Stimulated activated effector memory CD8-positive, alpha-beta T cell treated with anti-CD3 and anti-CD28 coated beads, Interleukin-12 subunit alpha, Interleukin-12 subunit beta, amount 100 ng/mL, for 72 hours (primary cell): ENCODE measurements around the gene PES1.

Experiments
- ATAC-seq: fragments of 150-1000 bp; cut with Tn5 transposase; 2 replicates; pipeline ENCODE4 v1.10.0; 2021
- DNase-seq, 2 donors: peaks; one replicate each; pipeline ENCODE4 v3.0.0; 2021 to 2022; ENCODE audit warnings: low spot score in 2 of 2
- H3K27ac Mint-ChIP-seq: one replicate; pipeline ENCODE4 v1.8.0; 2022; ENCODE audit warnings: mild to moderate bottlenecking, mixed read lengths
- H3K36me3 Mint-ChIP-seq: one replicate; pipeline ENCODE4 v1.8.0; 2022; ENCODE audit warnings: mild to moderate bottlenecking, mixed read lengths
- H3K4me1 Mint-ChIP-seq: one replicate; pipeline ENCODE4 v1.8.0; 2022; ENCODE audit warnings: mixed read lengths
- H3K4me3 Mint-ChIP-seq: one replicate; pipeline ENCODE4 v1.8.0; 2022; ENCODE audit warnings: mild to moderate bottlenecking, mixed read lengths
- H3K9me3 Mint-ChIP-seq: one replicate; pipeline ENCODE4 v1.8.0; 2022; ENCODE audit warnings: mixed read lengths

The PES1 gene

DNA sequence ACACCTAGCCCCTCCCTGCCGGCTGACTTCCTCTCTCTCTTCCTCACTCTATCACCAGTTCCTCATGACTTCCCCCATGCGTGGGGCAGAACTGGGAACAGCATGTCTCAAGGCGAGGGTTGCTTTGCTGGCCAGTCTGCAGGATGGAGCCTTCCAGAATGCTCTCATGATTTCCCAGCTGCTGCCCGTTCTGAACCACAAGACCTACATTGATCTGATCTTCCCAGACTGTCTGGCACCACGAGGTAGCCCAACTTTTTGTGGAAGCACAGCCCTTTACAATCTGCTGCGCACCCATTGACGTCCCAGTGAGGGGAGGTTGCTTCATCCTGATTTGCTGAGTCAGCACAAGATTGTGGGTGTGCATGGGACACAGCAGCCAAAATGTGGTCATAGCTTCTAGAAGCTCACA is 23.8 kb upstream of the PES1 start:
- DNase-seq: no peak
- Mint-ChIP-seq H3K4me3 (no peak overlapping the region), H3K27ac (no peak overlapping the region), H3K4me1 (no peaks in the 10 kb centered on the region), H3K36me3 (no peaks in the 10 kb centered on the region), H3K9me3 (no peaks in the 10 kb centered on the region)
- no peak for ATAC-seq

DNA sequence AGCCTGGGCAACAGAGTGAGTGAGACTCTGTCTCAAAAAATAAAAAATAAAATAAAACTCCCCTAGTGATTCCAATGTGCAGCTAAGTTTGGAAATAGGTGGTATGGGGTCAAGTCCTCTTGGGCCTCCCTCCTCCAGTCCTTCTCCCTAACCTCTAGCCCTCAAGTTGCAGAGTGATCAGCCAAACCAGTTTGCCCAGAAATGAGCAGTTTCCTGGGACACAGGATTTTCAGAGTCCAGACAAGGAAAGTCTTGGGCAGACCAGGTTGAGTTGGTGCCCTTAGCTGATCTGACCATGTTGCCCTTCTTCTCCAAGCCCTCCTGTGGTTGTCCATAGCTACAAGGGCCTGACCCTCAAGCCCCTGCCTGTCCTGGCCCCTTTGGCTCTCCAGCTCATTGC is 23.2 kb upstream of the PES1 start:
- Mint-ChIP-seq H3K27ac (no peak overlapping the region), H3K4me1 (no peaks in the 10 kb centered on the region), H3K9me3 (no peaks in the 10 kb centered on the region), H3K4me3 (no peak overlapping the region), H3K36me3 (no peaks in the 10 kb centered on the region)
- ATAC-seq: no peak
- DNase-seq: no peak

DNA sequence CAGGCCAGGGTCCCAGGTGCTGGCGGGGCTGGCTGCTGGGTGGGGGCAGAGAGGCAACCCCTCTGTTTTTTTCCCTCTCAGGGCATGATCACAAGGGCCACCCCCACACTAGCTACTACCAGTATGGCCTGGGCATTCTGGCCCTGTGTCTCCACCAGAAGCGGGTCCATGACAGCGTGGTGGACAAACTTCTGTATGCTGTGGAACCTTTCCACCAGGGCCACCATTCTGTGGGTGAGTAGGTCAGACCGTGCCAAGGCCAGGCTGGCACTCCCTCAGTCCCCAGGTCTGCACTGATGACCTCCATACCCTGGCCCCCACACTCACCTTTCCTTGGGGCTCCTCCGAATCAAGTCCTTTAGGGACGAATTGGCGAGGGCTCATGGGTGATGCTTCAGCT is 22.6 kb upstream of the PES1 start:
- DNase-seq: no peak
- peak; percentile 19 for ATAC-seq
- H3K27ac Mint-ChIP-seq: no peak overlapping the region
- H3K36me3 Mint-ChIP-seq: peaks cover under 1% of the 10 kb centered on the region
- no peaks in the 10 kb centered on the region for H3K9me3 Mint-ChIP-seq
- H3K4me3 Mint-ChIP-seq: no peak overlapping the region
- peaks cover 5% of the 10 kb centered on the region for H3K4me1 Mint-ChIP-seq

DNA sequence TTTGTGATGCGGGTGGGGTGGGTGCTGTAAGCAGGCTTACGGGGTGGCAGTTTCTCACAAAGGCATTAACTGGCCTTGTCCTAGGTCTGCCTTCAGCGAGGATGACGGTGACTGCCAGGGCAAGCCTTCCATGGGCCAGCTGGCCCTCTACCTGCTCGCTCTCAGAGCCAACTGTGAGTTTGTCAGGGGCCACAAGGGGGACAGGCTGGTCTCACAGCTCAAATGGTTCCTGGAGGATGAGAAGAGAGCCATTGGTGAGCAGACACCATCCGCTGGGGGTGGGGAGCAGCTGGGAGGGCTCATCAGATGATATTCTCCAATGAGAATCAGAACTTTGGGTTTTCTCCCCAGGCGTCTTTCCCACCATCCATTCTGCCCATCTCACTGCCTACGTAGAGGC is 21.1 kb upstream of the PES1 start:
- H3K36me3 Mint-ChIP-seq: peaks cover 5% of the 10 kb centered on the region
- no peak for ATAC-seq
- no peak overlapping the region for H3K27ac Mint-ChIP-seq
- H3K4me1 Mint-ChIP-seq: peaks cover 10% of the 10 kb centered on the region
- no peak for DNase-seq
- H3K4me3 Mint-ChIP-seq: no peak overlapping the region
- no peaks in the 10 kb centered on the region for H3K9me3 Mint-ChIP-seq

DNA sequence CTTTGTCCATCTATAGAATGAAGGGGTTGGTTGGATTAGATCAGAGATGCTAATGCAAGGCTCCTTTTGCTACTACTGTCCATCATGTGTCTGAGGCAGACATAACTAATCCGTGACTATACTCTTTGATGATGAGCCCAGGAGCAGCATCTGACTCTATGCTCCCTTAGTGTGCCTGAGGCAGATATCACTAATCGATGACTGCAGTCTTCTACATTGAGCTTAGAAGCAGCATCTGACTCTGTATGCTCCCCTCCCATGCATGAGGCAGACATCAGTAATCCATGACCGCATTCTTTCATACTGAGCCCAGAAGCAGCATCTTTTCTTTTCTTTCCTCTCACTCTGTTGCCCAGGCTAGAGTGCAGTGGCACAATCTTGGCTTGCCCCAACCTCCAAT is 19.5 kb upstream of the PES1 start:
- no peak overlapping the region for H3K4me3 Mint-ChIP-seq
- H3K4me1 Mint-ChIP-seq: peaks cover 22% of the 10 kb centered on the region
- no peak for DNase-seq
- no peak overlapping the region for H3K27ac Mint-ChIP-seq
- H3K9me3 Mint-ChIP-seq: no peaks in the 10 kb centered on the region
- peaks cover 11% of the 10 kb centered on the region for H3K36me3 Mint-ChIP-seq
- ATAC-seq: no peak

DNA sequence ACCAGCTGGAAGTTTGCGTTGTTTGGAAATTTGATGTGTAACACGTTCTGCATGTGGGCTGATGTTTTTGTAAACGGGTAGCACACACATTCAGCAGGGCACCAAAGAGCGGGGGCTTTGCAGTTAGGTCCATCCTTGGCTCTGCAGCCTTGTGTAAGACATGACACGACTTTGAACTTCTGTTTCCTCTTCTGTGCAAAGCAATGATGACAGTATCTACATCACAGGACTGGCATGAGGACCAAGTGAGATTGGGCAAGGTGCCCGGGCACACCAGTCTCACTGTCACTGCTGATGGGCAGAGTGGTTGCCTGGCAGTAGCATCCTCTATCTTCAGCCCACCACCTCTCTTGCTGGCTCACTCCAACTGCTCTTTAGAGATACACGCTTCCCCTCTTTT is 18.6 kb upstream of the PES1 start:
- H3K36me3 Mint-ChIP-seq: peaks cover 11% of the 10 kb centered on the region
- no peak for DNase-seq
- no peak overlapping the region for H3K4me3 Mint-ChIP-seq
- no peak for ATAC-seq
- H3K9me3 Mint-ChIP-seq: no peaks in the 10 kb centered on the region
- H3K4me1 Mint-ChIP-seq: peaks cover 26% of the 10 kb centered on the region
- H3K27ac Mint-ChIP-seq: no peak overlapping the region

DNA sequence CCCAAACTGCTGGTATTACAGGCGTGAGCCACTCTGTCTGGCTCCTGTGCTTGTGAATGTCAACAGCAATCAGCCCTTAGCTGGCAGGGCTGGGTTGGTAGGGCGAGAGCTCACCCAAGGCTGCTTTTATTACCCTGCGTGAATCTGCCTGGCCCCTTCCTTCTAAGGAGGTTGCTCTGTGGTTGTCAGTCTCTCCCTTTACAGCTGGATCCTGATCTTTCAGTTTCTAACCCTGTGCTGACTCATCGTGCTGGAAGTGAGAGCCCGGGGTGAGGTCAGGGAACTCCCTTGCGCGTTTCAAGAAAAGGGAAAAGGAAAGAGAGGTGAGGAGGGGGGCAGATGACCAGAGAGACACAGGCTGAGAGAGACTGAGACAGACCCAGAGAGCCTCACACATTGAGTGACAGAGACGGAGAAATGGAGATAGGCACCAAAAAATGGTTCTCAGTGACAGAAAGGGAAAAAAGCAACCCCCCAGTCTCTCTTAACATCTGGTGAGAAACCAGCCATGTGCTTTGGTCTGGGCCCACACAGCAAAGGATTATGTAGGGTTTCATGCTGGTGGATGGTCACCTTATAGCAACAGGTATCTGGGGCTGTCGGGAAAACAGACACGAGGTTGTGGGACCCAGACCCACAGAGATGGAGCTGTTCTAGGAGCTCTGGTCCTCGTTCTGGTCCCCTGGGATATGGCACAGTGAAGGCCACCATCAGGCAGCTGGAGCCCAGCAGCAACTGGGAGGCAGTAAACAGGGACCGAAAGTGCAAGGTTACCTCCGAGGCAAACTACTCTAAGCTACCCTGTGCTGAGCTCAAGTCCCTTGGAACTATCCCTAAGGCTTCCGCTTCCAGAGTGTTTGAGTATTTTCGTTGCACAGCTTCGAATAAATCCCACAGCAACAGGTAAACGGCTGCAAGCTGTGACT is 17.8 kb upstream of the PES1 start:
- H3K9me3 Mint-ChIP-seq: no peaks in the 10 kb centered on the region
- DNase-seq: peak in 1 of 2 donors; percentile 61
- H3K36me3 Mint-ChIP-seq: peaks cover 11% of the 10 kb centered on the region
- H3K4me3 Mint-ChIP-seq: peak overlapping the region; percentile 30
- ATAC-seq: peak; percentile 64
- peak overlapping the region; percentile 78 for H3K27ac Mint-ChIP-seq
- peaks cover 27% of the 10 kb centered on the region for H3K4me1 Mint-ChIP-seq

DNA sequence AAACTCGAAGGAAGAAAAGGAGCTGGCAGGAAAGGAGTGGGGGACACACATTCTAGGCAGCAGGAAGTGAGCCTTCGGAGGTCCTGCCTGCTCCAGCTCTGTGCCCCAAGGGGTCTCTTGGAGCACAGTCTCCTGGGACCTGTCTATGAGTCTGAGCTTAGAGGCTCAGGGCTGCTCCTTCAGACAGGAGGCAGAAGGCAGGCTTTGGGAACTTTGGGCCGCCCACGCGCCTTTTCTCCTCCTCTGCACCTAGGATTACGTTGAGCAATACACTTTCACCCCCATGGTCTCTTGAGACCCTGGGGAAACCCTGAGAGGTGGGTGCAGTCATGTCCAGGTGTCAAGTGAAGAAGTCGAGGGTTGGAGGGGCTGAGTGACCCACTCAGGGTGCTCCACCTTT is 16.2 kb upstream of the PES1 start:
- peaks cover 27% of the 10 kb centered on the region for H3K4me1 Mint-ChIP-seq
- H3K9me3 Mint-ChIP-seq: no peaks in the 10 kb centered on the region
- DNase-seq (no peak), ATAC-seq (no peak)
- H3K36me3 Mint-ChIP-seq: peaks cover 11% of the 10 kb centered on the region
- H3K27ac Mint-ChIP-seq: no peak overlapping the region
- no peak overlapping the region for H3K4me3 Mint-ChIP-seq

DNA sequence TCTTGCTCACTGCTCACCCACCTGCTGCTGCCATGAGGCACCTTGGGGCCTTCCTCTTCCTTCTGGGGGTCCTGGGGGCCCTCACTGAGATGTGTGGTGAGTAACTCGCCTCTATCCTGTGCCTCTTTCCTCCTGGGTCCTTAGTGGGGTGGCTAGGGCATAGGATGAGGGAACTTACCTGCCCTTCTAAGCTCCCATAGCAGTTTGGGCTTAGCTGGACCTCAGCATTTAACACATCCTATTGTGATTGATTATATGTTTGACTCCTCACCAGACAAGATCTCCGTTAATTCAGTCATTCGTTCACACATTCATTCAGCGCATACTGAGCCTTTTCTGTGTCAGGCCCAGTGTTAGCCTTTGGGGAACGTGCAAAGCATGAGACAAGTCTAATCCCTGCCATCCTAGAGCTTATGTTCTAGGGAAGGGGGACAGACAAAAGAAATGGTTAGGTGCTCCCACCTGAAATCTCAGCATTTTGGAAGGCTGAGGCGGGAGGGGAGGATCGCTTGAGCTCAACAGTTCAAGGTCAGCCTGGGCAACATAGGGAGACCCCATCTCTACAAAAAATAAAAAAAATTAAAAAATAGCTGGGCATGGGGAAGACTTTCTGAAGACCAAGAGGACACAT is 15.7 kb upstream of the PES1 start:
- Mint-ChIP-seq H3K4me1 (peaks cover 27% of the 10 kb centered on the region), H3K27ac (peak overlapping the region; percentile 81), H3K36me3 (peaks cover 11% of the 10 kb centered on the region)

DNA sequence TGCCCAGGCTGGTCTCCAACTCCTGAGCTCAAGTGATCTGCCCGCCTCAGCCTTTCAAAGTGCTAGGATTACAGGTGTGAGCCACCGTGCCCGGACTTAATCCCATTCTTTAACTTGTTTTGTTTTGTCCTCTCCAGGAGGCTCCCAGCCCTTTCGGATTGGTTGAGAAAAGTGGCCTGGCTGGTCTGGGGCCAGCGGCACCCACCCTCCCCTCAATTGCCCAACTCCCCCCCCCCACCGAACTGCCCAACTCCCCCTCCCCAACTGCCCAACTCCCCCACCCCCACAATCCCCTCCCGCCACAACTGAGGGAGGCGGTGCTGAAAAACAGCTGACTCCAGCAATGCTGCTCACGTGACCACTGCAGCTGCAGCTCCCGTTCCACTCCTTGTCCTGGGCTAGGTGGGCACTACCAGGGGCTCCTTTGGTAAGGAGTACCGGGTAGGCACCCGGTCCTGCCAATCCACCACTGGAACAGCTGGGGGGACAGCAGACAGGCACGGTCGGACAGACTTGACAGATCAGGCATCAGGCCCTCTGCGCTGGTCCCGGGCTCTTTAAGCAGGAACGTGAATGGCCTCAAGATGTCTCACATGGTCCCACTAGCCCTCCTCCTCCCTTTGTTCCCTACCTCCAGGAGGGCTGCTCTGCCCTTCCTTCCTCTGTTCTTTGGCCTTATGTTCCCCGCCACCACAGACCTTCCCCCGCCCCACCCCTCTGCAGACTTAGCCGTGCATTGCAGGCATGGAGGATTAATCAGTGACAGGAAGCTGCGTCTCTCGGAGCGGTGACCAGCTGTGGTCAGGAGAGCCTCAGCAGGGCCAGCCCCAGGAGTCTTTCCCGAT is 15.0 kb upstream of the PES1 start, which contains the start of gene TCN2:
Gene TCN2 (plus strand): TSS at position 720 of the 845 bp plus-strand sequence. CDS start 158 bp downstream, outside the sequence.
- DNase-seq: peak; percentile 17 to 55
- Mint-ChIP-seq H3K4me3 (peak within 1 kb of the TSS; percentile 76), H3K36me3 (peaks cover 11% of the 10 kb centered on the region), H3K9me3 (no peaks in the 10 kb centered on the region), H3K4me1 (peaks cover 27% of the 10 kb centered on the region), H3K27ac (peak within 1 kb of the TSS; percentile 81)
- ATAC-seq: peak; percentile 83

More for the DNA sequence above, 15.7 kb upstream of the PES1 start:
- DNase-seq: no peak
- no peaks in the 10 kb centered on the region for H3K9me3 Mint-ChIP-seq
- no peak for ATAC-seq
- peak overlapping the region; percentile 76 for H3K4me3 Mint-ChIP-seq

DNA sequence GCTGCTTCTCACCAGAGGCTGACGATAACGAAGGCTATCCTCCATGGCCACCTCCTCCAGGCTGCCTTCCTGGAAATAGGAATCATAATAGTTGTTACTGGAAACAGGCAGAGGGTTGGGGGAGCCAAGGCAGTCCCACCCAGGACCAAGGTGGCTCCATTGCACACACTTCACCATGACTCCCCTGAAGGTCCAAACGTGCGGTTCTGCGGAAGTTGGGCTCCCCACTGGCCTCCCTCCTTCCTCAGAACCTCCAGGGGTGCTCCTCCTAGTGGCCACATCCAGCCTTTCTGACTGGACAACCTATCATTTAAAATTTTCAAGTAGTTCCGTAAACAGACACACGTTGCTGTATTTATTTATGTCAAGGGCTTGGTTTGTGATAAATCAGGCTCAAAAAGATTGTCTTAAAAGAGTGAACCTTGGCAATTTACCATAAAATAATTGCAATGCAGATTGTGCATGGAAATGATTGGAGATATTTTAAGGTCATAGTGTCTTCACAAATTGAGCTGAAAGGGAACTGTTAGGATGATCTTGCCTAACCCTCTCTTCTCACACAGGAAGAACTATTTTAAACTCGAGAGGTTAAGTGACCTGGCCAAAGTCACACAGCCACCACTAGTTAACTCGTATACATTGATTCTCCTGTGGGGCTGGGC is 13.9 kb upstream of the PES1 start:
- peak overlapping the region; percentile 76 for H3K4me3 Mint-ChIP-seq
- ATAC-seq (peak; percentile 51), DNase-seq (peak in 1 of 2 donors; percentile 61)
- H3K27ac Mint-ChIP-seq: no peak overlapping the region
- peaks cover 11% of the 10 kb centered on the region for H3K36me3 Mint-ChIP-seq
- H3K4me1 Mint-ChIP-seq: peaks cover 27% of the 10 kb centered on the region
- no peaks in the 10 kb centered on the region for H3K9me3 Mint-ChIP-seq

DNA sequence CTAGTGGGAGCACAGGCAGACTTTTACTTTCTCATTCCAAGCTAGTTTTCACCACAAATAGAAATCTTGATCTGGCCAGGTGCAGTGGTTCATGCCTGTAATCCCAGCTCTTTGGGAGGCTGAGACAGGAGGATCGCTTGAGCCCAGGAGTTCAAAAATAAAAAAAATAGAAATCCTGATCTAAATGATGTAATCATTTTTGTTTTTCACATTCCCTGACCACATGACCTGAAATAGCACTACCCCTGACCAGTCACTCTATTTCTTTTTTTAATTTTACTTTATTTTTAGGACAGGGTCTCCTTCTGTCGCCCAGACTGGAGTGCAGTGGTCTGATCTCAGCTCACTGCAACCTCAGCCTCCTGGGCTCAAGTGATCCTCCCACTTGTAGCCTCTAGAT is 13.0 kb upstream of the PES1 start:
- Mint-ChIP-seq H3K36me3 (peaks cover 11% of the 10 kb centered on the region), H3K9me3 (no peaks in the 10 kb centered on the region), H3K4me1 (peaks cover 27% of the 10 kb centered on the region), H3K27ac (no peak overlapping the region), H3K4me3 (no peak overlapping the region)
- DNase-seq (no peak), ATAC-seq (no peak)

DNA sequence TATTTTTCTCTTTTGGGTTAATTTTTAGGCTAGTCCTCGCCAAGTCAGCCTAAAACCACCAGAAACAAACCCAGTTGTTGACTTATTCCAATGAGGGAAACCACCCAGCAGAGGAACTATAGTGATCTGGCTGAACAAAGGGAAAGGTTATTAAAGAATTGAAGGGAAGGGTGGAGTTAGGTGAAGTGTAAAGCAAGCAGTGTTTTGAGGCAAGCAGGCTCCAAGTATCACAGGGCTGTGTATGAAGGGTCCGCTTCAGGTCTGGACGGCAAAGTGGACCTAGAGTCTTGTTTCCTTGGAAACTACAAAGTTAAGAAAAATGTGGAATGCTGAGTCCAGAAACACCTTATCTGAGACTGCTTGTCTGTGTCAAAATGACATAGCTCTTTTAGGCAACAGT is 12.1 kb upstream of the PES1 start:
- Mint-ChIP-seq H3K4me1 (peaks cover 18% of the 10 kb centered on the region), H3K4me3 (no peak overlapping the region), H3K27ac (no peak overlapping the region), H3K9me3 (no peaks in the 10 kb centered on the region), H3K36me3 (peaks cover 5% of the 10 kb centered on the region)
- DNase-seq: no peak
- no peak for ATAC-seq

DNA sequence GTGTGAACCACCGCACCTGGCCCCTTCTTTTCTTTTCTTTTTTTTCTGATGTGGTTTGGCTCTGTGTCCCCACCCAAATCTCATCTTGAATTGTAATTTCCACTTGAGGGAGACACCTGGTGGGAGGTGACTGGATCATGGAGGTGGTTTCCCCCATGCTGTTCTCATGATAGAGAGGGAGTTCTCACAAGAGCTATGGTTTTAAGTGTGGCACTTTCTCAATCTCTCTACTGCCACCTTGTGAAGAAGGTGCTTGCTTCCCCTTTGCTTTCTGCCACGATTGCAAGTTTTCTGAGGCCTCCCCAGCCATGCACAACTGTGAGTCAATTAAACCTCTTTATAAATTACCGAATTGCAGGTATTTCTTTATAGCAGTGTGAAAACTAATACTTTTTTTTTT is 10.3 kb upstream of the PES1 start:
- DNase-seq (no peak), ATAC-seq (no peak)
- Mint-ChIP-seq H3K4me1 (peaks cover 12% of the 10 kb centered on the region), H3K36me3 (peaks cover 1% of the 10 kb centered on the region), H3K4me3 (no peak overlapping the region), H3K9me3 (no peaks in the 10 kb centered on the region), H3K27ac (no peak overlapping the region)

DNA sequence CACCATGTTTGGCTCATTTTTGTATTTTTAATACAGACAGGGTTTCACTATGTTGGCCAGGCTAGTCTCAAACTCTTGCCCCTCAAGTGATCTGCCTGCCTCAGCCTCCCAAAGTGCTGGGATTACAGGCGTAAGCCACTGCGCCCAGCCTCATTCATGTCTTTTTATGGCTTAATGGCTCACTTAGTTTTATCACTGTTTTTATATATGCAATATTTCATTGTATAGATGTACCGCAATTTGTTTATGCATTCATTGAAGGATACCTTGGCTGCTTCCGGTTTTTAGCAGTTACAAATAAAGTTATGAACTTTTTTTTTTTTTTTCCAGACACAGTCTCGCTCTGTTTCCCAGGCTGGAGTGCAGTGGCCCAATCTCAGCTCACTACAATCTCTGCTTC is 9.8 kb upstream of the PES1 start:
- Mint-ChIP-seq H3K4me1 (peaks cover 6% of the 10 kb centered on the region), H3K27ac (no peak overlapping the region), H3K4me3 (no peak overlapping the region), H3K9me3 (no peaks in the 10 kb centered on the region), H3K36me3 (no peaks in the 10 kb centered on the region)
- ATAC-seq: no peak
- DNase-seq: no peak
